ENCODE measurements around the gene TMPRSS4. TPM values are rescaled to one million over a fixed set of nuclear protein-coding genes. Genes with fewer than 3 reads are reported as not detected.

Gene TMPRSS4
- total RNA-seq, 4 donors from 2014 or later, result 41.3 to 274 (median 159) TPM

DNA sequence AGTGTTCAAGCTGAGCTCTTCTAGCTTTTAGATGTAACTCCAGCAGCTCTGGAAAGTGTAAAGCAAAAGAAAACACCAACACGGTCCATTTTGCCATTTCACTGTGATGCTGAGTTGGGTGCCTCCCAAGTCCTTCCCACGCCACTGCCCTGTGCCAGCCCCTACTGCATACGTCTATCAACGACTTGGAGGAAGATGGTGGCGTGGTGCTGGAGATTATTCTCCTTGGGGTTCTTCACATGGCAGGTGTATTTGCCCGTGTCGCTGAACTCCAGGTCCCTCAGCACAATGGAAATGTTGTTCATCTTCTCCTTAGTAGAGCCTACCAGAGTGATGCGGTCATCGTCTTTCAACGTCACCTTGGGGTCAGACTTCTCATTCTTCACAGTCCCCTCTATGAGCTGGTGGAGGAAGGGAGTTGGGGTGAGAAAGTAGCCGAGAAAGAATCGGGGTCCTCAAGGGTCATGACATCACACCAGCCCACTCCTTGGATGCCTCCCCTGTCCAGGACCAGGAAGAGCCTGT is 66.8 kb downstream of the TMPRSS4 start:
- Histone ChIP-seq H3K27me3 (no peaks in the 10 kb centered on the region), H3K4me1 (peaks cover 0 to 7% (median 3%) of the 10 kb centered on the region in 4 donors), H3K9me3 (no peaks in the 10 kb centered on the region), H3K4me3 (no peak overlapping the region), H3K36me3 (no peaks in the 10 kb centered on the region), H3K27ac (no peak overlapping the region)
- DNase-seq, result no peak
- TF ChIP-seq POLR2A (IDR thresholded peaks at IDR 0.05), result no peak

DNA sequence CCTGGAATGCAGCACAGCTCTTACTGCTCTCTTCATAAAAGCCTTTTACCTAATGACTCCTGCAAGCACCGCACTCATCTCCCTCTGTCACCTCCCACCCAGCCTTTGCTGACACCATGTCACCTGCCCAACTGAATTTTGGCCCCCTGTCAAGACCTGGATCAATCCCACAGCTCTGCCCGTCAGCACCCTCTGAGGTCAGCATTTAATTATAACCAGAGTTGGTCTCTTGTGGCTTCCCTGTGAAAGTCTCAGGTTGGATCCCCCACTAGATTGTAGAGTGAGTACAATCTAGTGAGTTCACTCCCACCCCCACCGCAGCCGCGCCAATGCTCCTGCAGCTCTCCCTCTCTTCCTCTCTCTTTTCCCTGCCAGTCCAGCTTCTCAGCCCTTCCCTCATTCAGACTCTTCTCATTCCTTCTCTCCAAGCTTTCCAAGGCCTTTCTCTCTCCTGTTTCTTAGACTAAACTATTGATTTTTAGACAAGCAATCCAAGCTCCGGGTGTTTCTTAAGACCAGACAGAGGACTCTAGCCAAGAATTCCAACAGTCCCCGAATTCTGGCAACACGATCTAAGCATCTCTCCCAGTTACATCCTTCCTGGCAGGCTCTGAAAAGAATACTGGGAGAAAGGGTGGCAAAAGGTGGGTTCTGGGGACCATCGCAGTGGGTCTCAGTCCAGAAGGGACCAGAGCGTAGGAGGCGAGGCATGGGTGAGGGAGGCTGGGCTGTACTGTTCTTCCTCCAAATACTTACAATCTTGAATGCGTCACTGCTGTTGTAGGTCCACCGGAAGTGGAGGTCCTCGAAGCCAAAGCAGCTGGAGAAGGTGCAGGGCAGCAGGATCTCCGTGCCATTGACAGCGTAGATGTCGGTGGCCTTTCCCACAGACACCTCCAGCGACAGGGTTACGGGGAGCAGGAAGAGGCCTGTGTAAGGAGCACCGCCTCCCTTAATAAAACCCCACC is 67.7 kb downstream of the TMPRSS4 start:
- no peaks in the 10 kb centered on the region for H3K27me3 ChIP-seq
- H3K4me3 ChIP-seq, result peak overlapping the region in 1 of 4 donors; percentile 70
- H3K4me1 ChIP-seq, result peaks cover 0 to 7% (median 3%) of the 10 kb centered on the region in 4 donors
- DNase-seq, result no peak
- no peaks in the 10 kb centered on the region for H3K36me3 ChIP-seq
- no peaks in the 10 kb centered on the region for H3K9me3 ChIP-seq
- TF ChIP-seq POLR2A (IDR thresholded peaks at IDR 0.05), result no peak
- H3K27ac ChIP-seq, result no peak overlapping the region

DNA sequence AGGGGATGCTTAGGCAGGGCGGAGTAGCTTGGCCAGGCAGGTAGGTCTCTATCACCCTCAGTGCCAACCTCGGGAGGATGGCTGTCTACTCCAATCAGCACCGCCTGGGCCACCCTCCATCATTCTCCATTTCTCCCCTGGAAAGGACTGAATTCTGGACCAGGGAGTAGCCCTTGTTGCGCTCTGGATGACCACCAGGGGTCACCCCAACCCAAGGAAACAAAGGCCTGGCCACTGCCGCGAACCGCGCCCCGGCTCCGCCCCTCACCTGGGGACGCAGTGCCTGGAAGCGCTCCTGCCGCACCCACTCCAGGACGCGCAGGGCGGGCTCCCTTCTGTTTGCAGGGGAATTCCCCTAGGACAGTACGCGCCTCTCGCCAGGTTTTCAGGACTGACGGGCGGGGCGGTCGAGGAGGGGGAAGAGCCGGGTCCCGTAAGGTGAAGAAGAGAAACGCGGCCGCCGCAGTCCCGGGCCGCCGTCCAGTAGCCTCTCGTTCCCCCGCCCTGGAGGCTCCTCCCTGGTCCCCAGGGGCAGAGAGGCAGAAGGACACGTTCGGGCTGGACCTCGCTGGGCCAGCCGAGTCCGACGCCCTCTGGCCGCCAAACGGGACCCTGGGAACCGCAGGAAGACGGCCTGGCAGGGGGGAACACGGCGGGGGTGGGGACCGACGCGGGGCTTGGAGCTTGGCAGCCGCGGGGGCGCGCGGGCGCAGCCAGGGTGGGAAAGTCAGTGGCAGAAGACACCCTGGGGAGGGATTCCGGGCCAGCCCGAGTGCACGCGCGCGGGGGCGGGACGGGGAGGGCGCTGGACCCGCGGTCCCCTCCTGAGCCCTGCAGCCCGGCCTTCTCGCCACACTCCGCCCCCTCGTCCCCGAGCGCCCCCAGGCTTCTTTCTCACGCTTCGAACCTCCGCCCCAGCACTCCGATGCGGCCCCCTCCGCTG is 68.7 kb downstream of the TMPRSS4 start:
- DNase-seq, result peak; percentile 82 to 96 (median 96)
- Histone ChIP-seq H3K4me1 (peaks cover 0 to 7% (median 3%) of the 10 kb centered on the region in 4 donors), H3K27me3 (no peaks in the 10 kb centered on the region), H3K27ac (peak overlapping the region in 3 of 4 donors; percentile 10 to 49 (median 47)), H3K36me3 (no peaks in the 10 kb centered on the region), H3K4me3 (peak overlapping the region; percentile 43 to 71 (median 64)), H3K9me3 (no peaks in the 10 kb centered on the region)
- TF ChIP-seq, protein P1, sequence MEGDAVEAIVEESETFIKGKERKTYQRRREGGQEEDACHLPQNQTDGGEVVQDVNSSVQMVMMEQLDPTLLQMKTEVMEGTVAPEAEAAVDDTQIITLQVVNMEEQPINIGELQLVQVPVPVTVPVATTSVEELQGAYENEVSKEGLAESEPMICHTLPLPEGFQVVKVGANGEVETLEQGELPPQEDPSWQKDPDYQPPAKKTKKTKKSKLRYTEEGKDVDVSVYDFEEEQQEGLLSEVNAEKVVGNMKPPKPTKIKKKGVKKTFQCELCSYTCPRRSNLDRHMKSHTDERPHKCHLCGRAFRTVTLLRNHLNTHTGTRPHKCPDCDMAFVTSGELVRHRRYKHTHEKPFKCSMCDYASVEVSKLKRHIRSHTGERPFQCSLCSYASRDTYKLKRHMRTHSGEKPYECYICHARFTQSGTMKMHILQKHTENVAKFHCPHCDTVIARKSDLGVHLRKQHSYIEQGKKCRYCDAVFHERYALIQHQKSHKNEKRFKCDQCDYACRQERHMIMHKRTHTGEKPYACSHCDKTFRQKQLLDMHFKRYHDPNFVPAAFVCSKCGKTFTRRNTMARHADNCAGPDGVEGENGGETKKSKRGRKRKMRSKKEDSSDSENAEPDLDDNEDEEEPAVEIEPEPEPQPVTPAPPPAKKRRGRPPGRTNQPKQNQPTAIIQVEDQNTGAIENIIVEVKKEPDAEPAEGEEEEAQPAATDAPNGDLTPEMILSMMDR (IDR thresholded peaks at IDR 0.05), result peak; percentile 81 to 98 (median 94)
- TF ChIP-seq POLR2A (IDR thresholded peaks at IDR 0.05), result no peak

DNA sequence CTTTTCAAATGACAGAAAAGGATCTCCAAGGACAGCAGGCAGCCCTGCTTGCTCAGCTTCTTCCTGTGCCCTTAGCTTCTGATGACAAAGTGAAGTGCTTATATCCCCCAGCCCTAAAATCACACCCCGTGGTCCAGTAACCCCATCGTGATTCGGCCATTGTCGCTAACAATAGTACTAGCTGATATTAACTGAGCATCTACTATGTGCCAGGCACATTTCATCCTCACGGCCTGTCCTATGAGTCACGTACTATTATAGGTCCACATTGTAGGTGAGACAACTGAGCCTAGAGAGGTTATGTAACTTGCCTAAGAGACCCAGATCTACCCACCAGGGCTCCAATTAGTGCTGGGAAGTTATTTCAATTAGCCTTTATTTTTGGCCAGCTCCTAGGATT is 69.7 kb downstream of the TMPRSS4 start:
- Histone ChIP-seq H3K4me1 (peaks cover 0 to 7% (median 3%) of the 10 kb centered on the region in 4 donors), H3K27ac (no peak overlapping the region), H3K36me3 (no peaks in the 10 kb centered on the region), H3K27me3 (no peaks in the 10 kb centered on the region), H3K9me3 (no peaks in the 10 kb centered on the region), H3K4me3 (peak overlapping the region in 1 of 4 donors; percentile 0)
- no peak for DNase-seq
- TF ChIP-seq, protein P1 (IDR thresholded peaks at IDR 0.05), result no peak
- TF ChIP-seq POLR2A (IDR thresholded peaks at IDR 0.05), result no peak

DNA sequence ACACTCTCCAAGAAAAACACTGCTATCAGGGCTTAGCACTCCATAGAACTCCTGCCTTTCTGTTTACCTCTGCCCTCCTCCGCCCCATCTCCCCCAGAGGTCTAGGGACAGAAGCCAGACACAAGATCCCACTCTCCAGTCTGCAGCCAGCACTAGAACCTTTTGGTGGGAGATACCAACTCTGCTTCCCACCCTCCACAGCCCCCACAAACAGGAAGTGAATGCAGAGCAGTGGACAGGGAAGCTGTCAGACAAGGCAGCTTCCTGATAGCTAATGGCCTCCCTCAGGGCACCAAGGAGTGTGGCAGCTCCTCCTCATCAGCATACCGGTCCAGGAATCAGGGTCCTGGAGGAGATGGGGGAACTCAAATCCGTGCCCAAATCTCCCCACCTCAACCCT is 70.6 kb downstream of the TMPRSS4 start:
- Histone ChIP-seq H3K4me1 (peaks cover 0 to 12% (median 4%) of the 10 kb centered on the region in 4 donors), H3K4me3 (no peak overlapping the region), H3K9me3 (no peaks in the 10 kb centered on the region), H3K27ac (no peak overlapping the region), H3K27me3 (peaks cover 0 to 4% of the 10 kb centered on the region in 2 donors), H3K36me3 (no peaks in the 10 kb centered on the region)
- no peak for DNase-seq
- TF ChIP-seq POLR2A (IDR thresholded peaks at IDR 0.05), result no peak
- TF ChIP-seq, protein P1 (IDR thresholded peaks at IDR 0.05), result no peak

DNA sequence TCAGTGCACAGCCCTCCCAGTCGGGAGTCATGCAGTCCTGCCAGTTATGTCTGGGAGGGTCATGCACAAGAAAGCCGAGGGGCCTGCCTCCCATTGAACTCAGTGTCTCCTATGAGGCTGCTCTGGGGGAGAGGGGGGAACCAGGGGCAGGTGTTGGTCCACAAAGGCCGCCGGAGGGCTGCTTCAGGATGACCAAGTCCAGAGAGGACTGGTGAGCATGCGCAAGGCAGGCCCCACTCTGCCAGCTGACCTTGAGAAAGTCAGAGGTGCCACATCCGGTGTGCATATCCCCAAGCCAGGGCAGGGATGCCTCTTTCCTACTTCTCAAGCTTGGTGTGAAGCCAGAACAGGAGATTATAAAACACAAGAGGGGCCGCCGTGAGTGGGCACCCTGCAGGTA is 71.4 kb downstream of the TMPRSS4 start:
- TF ChIP-seq POLR2A (IDR thresholded peaks at IDR 0.05), result no peak
- TF ChIP-seq, protein P1 (IDR thresholded peaks at IDR 0.05), result no peak
- H3K9me3 ChIP-seq, result no peaks in the 10 kb centered on the region
- no peak overlapping the region for H3K27ac ChIP-seq
- no peak overlapping the region for H3K4me3 ChIP-seq
- no peak for DNase-seq
- H3K36me3 ChIP-seq, result no peaks in the 10 kb centered on the region
- H3K4me1 ChIP-seq, result peaks cover 0 to 19% (median 4%) of the 10 kb centered on the region in 4 donors
- H3K27me3 ChIP-seq, result peaks cover 0 to 9% of the 10 kb centered on the region in 2 donors
